ENCODE results near the gene SORT1. TPM values are rescaled to one million over a fixed set of nuclear protein-coding genes. Genes with fewer than 3 reads are reported as not detected.
"Not testable (repeated sequence)": the region's sequence is repeated elsewhere in the genome, so short reads cannot be mapped to it uniquely, and the experiment has no call there.

Gene SORT1
- total RNA-seq, 1 donor, result 7.0 TPM

- DNase-seq (ENCODE audit: low read depth in 2 of 3, low spot score in 2 of 3), result peak in 1 of 3 donors; percentile 15
Observed at GRCh38 chr1:109398343-109399225, 866 bp upstream of the SORT1 start.

GRCh38 chr1:109396871-109397580, 692 bp downstream of the SORT1 start:
- peak in 1 of 3 donors; percentile 17 for DNase-seq (ENCODE audit: low read depth in 2 of 3, low spot score in 2 of 3)

GRCh38 chr1:109396513-109396839, 1.2 kb downstream of the SORT1 start:
- no peak for DNase-seq (ENCODE audit: low read depth in 2 of 3, low spot score in 2 of 3)

DNA sequence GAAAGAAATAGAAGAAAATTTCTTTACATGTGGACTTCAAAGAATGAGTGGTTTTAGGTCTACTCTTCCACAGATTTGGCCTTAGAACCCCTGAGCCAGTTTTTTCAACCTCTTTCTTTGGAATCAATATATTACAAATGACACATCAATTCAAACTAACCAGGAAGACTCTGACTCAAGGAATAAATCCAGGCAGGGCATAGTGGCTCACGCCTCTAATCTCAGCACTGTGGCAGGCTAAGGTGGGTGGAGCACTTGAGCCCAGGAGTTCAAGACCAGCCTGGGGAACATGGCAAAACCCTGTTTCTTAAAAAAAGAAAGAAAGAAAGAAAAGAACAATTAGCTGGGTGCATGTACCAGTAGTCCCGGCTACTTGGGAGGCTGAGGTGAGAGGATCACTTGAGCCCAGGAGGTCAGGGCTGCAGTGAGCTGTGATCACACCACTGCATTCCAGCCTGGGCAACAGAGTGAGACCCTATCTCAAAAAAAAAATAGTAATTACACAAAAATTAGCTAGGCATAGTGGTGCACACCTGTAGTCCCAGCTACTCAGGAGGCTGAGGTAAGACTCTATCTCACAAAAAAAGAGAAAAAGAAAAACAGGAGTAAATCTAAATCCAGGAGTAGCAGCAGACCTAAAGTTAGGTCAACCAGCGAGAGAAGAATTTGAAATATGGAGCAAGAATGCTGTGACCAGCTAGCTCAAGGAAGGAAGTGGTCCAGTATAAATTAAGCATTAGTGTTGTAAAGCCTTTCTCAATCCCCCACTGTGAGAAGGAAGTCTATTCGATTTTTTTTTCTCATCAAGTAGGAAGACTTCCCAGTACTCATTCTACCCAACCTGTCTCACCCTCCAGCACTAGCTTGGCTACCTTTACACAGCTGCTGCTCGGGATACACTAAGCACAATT, 1.9 kb downstream of the SORT1 start:
- no peak for DNase-seq (ENCODE audit: low read depth in 2 of 3, low spot score in 2 of 3)

DNA sequence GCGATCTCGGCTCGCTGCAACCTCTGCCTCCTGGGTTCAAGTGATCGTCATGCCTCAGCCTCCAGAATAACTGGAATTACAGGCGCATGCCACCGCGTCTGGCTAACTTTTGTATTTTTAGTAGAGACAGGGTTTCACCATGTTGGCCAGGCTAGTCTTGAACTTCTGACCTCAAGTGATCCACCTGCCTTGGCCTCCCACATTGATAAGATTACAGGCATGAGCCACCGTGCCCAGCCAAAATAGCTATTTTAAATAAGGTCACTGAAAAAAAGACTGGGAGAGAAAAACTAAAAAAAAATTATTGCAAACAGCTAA, 2.5 kb downstream of the SORT1 start:
- DNase-seq (ENCODE audit: low read depth in 2 of 3, low spot score in 2 of 3), result not testable (repeated sequence)

- no peak for DNase-seq (ENCODE audit: low read depth in 2 of 3, low spot score in 2 of 3)
Observed at GRCh38 chr1:109394591-109395281, 3.0 kb downstream of the SORT1 start.

GRCh38 chr1:109393617-109394233, 4.0 kb downstream of the SORT1 start:
- no peak for DNase-seq (ENCODE audit: low read depth in 2 of 3, low spot score in 2 of 3)

GRCh38 chr1:109392788-109393616, 4.7 kb downstream of the SORT1 start:
- no peak for DNase-seq (ENCODE audit: low read depth in 2 of 3, low spot score in 2 of 3)

- no peak for DNase-seq (ENCODE audit: low read depth in 2 of 3, low spot score in 2 of 3)
Observed at GRCh38 chr1:109392037-109392787, 5.5 kb downstream of the SORT1 start.

DNA sequence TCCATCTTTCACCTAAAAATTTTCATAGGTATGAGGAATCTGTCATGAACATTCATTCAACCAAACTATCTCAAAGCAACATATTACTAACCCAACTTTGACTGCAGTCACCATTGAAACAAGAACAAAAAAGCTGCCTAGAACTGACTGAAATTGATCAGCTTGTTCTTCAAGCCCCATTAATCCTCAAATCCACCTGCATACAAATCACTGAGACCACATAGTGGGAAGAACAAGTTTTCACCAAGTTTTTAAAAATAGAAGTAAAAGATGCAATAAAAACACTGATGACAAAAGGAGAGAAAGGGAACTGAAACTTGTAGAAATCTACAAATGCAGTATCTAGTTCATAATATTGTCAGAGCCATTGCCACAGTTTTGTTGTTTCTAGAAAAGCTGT, 6.1 kb downstream of the SORT1 start:
- DNase-seq (ENCODE audit: low read depth in 2 of 3, low spot score in 2 of 3), result no peak

GRCh38 chr1:109391157-109391556, 6.6 kb downstream of the SORT1 start:
- no peak for DNase-seq (ENCODE audit: low read depth in 2 of 3, low spot score in 2 of 3)

- DNase-seq (ENCODE audit: low read depth in 2 of 3, low spot score in 2 of 3), result no peak
Observed at GRCh38 chr1:109389638-109390341, 7.9 kb downstream of the SORT1 start.

DNA sequence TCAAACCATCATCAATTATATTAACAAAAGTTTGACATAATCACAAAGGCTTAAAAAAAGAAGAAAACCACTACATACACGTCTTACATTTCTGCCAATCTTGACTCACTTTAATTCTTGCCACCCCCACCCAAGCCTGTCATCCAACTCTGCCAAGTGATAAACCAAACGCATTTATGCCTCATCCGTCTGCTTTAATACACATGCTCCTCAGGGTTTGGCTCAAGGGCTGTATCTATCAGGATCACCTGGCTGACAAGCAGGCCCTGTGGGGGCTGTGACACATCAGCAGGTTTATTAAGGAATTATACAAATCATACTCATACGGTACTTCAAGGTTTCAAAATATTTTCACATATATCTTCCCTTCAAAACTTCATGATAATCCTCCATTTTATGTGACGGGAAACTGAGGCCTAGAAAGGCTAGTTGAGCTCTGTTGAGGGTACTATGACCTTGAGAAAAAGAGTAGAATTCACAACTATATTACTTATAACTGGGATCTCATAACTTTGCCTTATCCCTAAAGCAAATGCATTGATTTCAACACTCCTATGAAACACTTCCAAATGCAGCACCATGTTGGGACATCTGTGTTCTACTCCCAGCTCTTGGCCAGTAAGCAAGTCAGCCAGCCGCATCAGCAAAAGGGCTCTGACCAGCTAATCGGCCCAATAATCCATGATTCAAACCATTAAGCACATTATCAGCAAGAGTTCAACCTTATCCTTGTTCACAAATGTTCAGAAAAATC, 8.7 kb downstream of the SORT1 start:
- DNase-seq (ENCODE audit: low read depth in 2 of 3, low spot score in 2 of 3), result no peak

- no peak for DNase-seq (ENCODE audit: low read depth in 2 of 3, low spot score in 2 of 3)
Observed at GRCh38 chr1:109388208-109388711, 9.5 kb downstream of the SORT1 start.

DNA sequence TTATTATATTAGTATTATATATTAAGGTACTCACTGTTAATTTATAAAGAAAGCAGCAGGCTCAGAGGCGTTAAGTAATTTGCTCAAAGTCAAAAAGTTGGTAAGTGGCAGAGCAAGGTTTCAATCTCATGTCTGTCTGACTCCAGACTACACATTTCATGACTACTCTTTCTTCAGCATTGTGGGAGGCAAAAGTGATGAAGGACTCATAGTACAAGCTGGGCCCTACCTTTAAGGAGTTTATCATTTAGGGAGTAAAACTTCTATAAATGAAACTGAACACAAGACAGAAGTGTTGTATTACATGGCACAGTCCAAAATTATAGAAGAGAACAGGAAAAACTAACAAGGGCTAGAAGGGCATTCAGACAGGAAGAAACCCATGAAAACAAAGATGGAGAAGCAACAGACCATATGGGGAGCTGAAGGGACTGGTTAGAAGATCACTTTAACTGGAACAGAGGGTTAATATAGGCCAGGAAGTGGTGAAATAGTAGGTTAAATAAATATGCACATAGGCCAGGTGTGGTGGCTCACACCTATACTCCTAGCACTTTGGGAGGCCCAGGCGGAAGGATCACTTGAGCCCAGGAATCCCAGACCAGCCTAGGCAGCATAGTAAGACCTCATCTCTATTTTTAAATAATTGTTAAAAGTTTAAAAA, 11.5 kb downstream of the SORT1 start:
- no peak for DNase-seq (ENCODE audit: low read depth in 2 of 3, low spot score in 2 of 3)

- DNase-seq (ENCODE audit: low read depth in 2 of 3, low spot score in 2 of 3), result no peak
Observed at GRCh38 chr1:109385417-109385816, 12.3 kb downstream of the SORT1 start.

- DNase-seq (ENCODE audit: low read depth in 2 of 3, low spot score in 2 of 3), result no peak
Observed at GRCh38 chr1:109383854-109384253, 13.9 kb downstream of the SORT1 start.
